Activated T-cell treated with anti-CD3 and anti-CD28 coated beads for 4 hours (primary cell): ENCODE measurements around the gene GJB4.
"Not testable (repeated sequence)": the region's sequence is repeated elsewhere in the genome, so short reads cannot be mapped to it uniquely, and the experiment has no call there.

Source experiments
- DNase-seq: peaks from one replicate; pipeline ENCODE4 v3.0.0-alpha.2; 2020

Gene GJB4

GRCh38 chr1:34806396-34806795 lies 46.9 kb downstream of the GJB4 start:
- no peak for DNase-seq

DNA sequence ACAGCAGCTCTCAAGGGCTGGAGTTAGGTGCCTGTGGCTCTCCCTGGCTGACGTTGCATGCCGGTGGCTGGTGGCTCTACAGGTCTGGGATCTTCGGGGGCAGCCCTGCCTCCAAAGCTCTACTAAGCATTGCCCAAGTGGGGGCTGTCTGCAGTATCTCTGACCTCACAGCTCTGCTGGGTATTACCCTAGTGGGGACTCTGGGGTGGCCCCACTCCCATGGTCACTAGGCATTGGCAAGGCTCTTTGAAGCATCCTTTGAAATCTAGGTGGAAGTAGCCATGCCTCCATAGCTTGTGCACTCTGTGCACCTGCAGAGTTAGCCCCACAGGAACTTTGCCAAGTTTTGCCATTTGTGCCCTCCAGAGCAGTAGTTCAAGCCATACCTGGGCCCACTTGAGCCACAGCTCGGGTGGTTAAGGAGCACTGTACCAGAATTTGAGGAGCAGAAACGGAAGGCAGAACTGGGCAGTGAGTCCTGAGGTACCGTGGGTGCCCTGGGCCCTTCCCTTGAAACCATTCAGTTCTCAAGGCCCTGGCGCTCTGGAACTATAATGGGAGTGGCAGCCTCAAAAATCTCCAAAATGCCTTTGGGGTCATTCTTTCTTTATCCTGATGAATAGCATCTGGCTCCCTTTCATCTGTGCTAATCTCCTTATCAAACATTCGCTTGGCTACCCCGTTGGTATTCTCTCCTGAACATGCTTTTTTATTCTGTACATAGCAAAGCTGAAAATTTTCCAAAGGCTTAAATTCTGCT lies 48.7 kb downstream of the GJB4 start:
- DNase-seq: no peak

GRCh38 chr1:34810781-34811180 lies 51.2 kb downstream of the GJB4 start:
- not testable (repeated sequence) for DNase-seq
